Gastroesophageal sphincter (tissue), 4 donors: ENCODE results near the gene PLS1. TPM values are rescaled to one million over a fixed set of nuclear protein-coding genes. Genes with fewer than 3 reads are reported as not detected.

Source experiments
- ATAC-seq: fragments of 150-250 bp; one replicate; pipeline ENCODE4 v1.9.1; 2016; ENCODE audit warnings: mild to moderate bottlenecking, moderate library complexity
- H3K27ac ChIP-seq, 4 donors: fragments of 200-600 bp; sonication (generic) in 3 of 4; 1 replicate in 3 of 4; 2 replicates in 1 of 4; pipeline ENCODE4 v1.5.1; 2016 to 2019
- H3K27me3 ChIP-seq: fragments of 200-600 bp; sonication (generic); one replicate; pipeline ENCODE4 v1.5.1; 2019
- H3K36me3 ChIP-seq, 2 donors: fragments of 200-600 bp; sonication (generic); one replicate each; pipeline ENCODE4 v1.5.1; 2019; ENCODE audit warnings: control low read depth in 1 of 2
- H3K4me1 ChIP-seq, 3 donors: fragments of 200-600 bp; sonication (generic); 1 replicate in 2 of 3; 2 replicates in 1 of 3; pipeline ENCODE4 v1.5.1; 2016 to 2019; ENCODE audit warnings: control low read depth in 2 of 3
- H3K4me3 ChIP-seq, 2 donors: fragments of 200-600 bp; sonication (generic); one replicate each; pipeline ENCODE4 v1.5.1; 2019; ENCODE audit warnings: mild to moderate bottlenecking in 1 of 2, moderate library complexity in 1 of 2
- H3K9me3 ChIP-seq, 3 donors: fragments of 200-600 bp; sonication (generic); one replicate each; pipeline ENCODE4 v1.5.1; 2017 to 2019; ENCODE audit warnings: control low read depth in 2 of 3
- CTCF ChIP-seq, 4 experiments: fragments of 200-600 bp in 2 of 4; fragments of 450-650 bp in 2 of 4; sonication (generic) in 1 of 4; IDR thresholded peaks; one replicate each; pipeline ENCODE4 v1.5.1; 2017 to 2019; ENCODE audit warnings: antibody characterized with exemption in 4 of 4, mild to moderate bottlenecking in 2 of 4, moderate library complexity in 2 of 4
- EP300 ChIP-seq: sonication (generic); formaldehyde crosslinking; IDR thresholded peaks from one replicate; pipeline ENCODE4 v1.6.1; 2017; ENCODE audit warnings: antibody characterized with exemption, mild to moderate bottlenecking
- POLR2A ChIP-seq, 2 donors: fragments of 450-650 bp; IDR thresholded peaks; one replicate each; pipeline ENCODE4 v1.6.1; 2017; ENCODE audit warnings: antibody characterized with exemption in 2 of 2, mild to moderate bottlenecking in 2 of 2, moderate library complexity in 1 of 2
- POLR2AphosphoS5 ChIP-seq: sonication (generic); formaldehyde crosslinking; IDR thresholded peaks from one replicate; pipeline ENCODE4 v1.6.1; 2017; ENCODE audit warnings: antibody characterized with exemption
- WGBS, 2 donors: methylation state at CpG; one replicate each; pipeline ENCODE4 v1.1.5; 2018; ENCODE audit warnings: low coverage in 1 of 2; 5-methylcytosine and 5-hydroxymethylcytosine counted together
- total RNA-seq, 4 donors: library from RNA; depleted of rRNA; stranded (reverse); fragments of >200 nt; gene quantifications; one replicate each; pipeline ENCODE4 v1.1.0, GENCODE V29; 2016

PLS1 gene
- total RNA-seq, 4 donors from 2014 or later: 1.2 to 9.0 (median 4.3) TPM

- no peak for ATAC-seq
- no peaks in the 10 kb centered on the region for H3K27me3 ChIP-seq
- TF ChIP-seq POLR2AphosphoS5: no peak
- TF ChIP-seq POLR2A (IDR thresholded peaks at IDR 0.05): no peak
- TF ChIP-seq EP300: no peak
- no peak for TF ChIP-seq CTCF (IDR thresholded peaks at IDR 0.05)
- no peaks in the 10 kb centered on the region for H3K36me3 ChIP-seq
- no peak overlapping the region for H3K4me3 ChIP-seq
- no peak overlapping the region for H3K27ac ChIP-seq
- no peaks in the 10 kb centered on the region for H3K9me3 ChIP-seq
- H3K4me1 ChIP-seq: no peaks in the 10 kb centered on the region
Measured at GRCh38 chr3:142623194-142623593, 27.0 kb downstream of the PLS1 start.

- Histone ChIP-seq H3K4me3 (no peak overlapping the region), H3K36me3 (no peaks in the 10 kb centered on the region), H3K27ac (no peak overlapping the region), H3K9me3 (no peaks in the 10 kb centered on the region), H3K27me3 (no peaks in the 10 kb centered on the region), H3K4me1 (no peaks in the 10 kb centered on the region)
- TF ChIP-seq EP300 (no peak), POLR2A (IDR thresholded peaks at IDR 0.05) (no peak), POLR2AphosphoS5 (no peak), CTCF (IDR thresholded peaks at IDR 0.05) (no peak)
- WGBS, 2 donors: 72 to 92% methylated on average over 2 of the region's 2 CpGs
- ATAC-seq: no peak
Measured at GRCh38 chr3:142624341-142625152, 28.4 kb downstream of the PLS1 start.

GRCh38 chr3:142625153-142625440 lies 28.9 kb downstream of the PLS1 start:
- WGBS, 2 donors: 88 to 90% methylated on average over 2 of the region's 2 CpGs
- H3K27me3 ChIP-seq: no peaks in the 10 kb centered on the region
- H3K27ac ChIP-seq: no peak overlapping the region
- no peak for ATAC-seq
- no peak overlapping the region for H3K4me3 ChIP-seq
- no peaks in the 10 kb centered on the region for H3K9me3 ChIP-seq
- H3K36me3 ChIP-seq: no peaks in the 10 kb centered on the region
- TF ChIP-seq EP300: no peak
- TF ChIP-seq POLR2AphosphoS5: no peak
- no peak for TF ChIP-seq POLR2A (IDR thresholded peaks at IDR 0.05)
- TF ChIP-seq CTCF (IDR thresholded peaks at IDR 0.05): no peak
- H3K4me1 ChIP-seq: no peaks in the 10 kb centered on the region

GRCh38 chr3:142626971-142627370 lies 30.8 kb downstream of the PLS1 start:
- no peaks in the 10 kb centered on the region for H3K36me3 ChIP-seq
- no peak for TF ChIP-seq EP300
- TF ChIP-seq POLR2AphosphoS5: no peak
- TF ChIP-seq POLR2A (IDR thresholded peaks at IDR 0.05): no peak
- no peak for TF ChIP-seq CTCF (IDR thresholded peaks at IDR 0.05)
- no peak overlapping the region for H3K4me3 ChIP-seq
- ATAC-seq: no peak
- H3K27me3 ChIP-seq: no peaks in the 10 kb centered on the region
- H3K4me1 ChIP-seq: no peaks in the 10 kb centered on the region
- H3K9me3 ChIP-seq: no peaks in the 10 kb centered on the region
- H3K27ac ChIP-seq: no peak overlapping the region

GRCh38 chr3:142628801-142629200 lies 32.6 kb downstream of the PLS1 start:
- no peak overlapping the region for H3K27ac ChIP-seq
- TF ChIP-seq EP300 (no peak), POLR2A (IDR thresholded peaks at IDR 0.05) (no peak), CTCF (IDR thresholded peaks at IDR 0.05) (no peak), POLR2AphosphoS5 (no peak)
- no peak overlapping the region for H3K4me3 ChIP-seq
- 78 to 100% methylated on average over 1 of the region's 1 CpG for WGBS, 2 donors
- no peaks in the 10 kb centered on the region for H3K4me1 ChIP-seq
- H3K27me3 ChIP-seq: no peaks in the 10 kb centered on the region
- H3K36me3 ChIP-seq: no peaks in the 10 kb centered on the region
- no peaks in the 10 kb centered on the region for H3K9me3 ChIP-seq
- ATAC-seq: no peak
